Colonic mucosa (tissue), 4 donors: ENCODE results near the gene PRKACG. TPM values are rescaled to one million over a fixed set of nuclear protein-coding genes. Genes with fewer than 3 reads are reported as not detected.
"Not testable (repeated sequence)": the region's sequence is repeated elsewhere in the genome, so short reads cannot be mapped to it uniquely, and the experiment has no call there.

Experiments
- DNase-seq: peaks from one replicate; pipeline ENCODE4 v3.0.0-alpha.2; 2020
- H3K27ac ChIP-seq: fragments of 200-600 bp; one replicate; pipeline ENCODE4 v1.8.0; 2021
- H3K27me3 ChIP-seq: fragments of 200-600 bp; one replicate; pipeline ENCODE4 v1.8.0; 2021
- H3K36me3 ChIP-seq: fragments of 200-600 bp; one replicate; pipeline ENCODE4 v1.8.0; 2021
- H3K4me1 ChIP-seq: fragments of 200-600 bp; one replicate; pipeline ENCODE4 v1.8.0; 2021; ENCODE audit warnings: mild to moderate bottlenecking
- H3K4me3 ChIP-seq: fragments of 200-600 bp; one replicate; pipeline ENCODE4 v1.8.0; 2021
- H3K9ac ChIP-seq, 2 donors: one replicate each; pipeline ENCODE4 v1.7.0; 2013; ENCODE audit warnings: control low read depth in 2 of 2, low read depth in 2 of 2, low read length in 2 of 2
- H3K9me3 ChIP-seq: fragments of 200-600 bp; one replicate; pipeline ENCODE4 v1.8.0; 2021
- intact Hi-C: fragments of 100-400 bp; cut with DNase I; formaldehyde crosslinking; loops from one replicate; pipeline ENCODE4 v1.14.1; 2022
- total RNA-seq, 2 donors: library from RNA; stranded (reverse); fragmentation: NEBNext Ultra II Directional in 1 of 2; extraction: Animal tissue kit (Norgen Biotek cat#: 25700) in 1 of 2; gene quantifications; one replicate each; pipeline ENCODE4 v1.2.1, GENCODE V29; 2021
- TF ChIP-seq, protein P1 (sequence below): fragments of 200-600 bp; IDR thresholded peaks from one replicate; pipeline ENCODE4 v1.8.0; 2022; ENCODE audit warnings: antibody characterized with exemption, mild to moderate bottlenecking
- donor health status: healthy.
- donor health status: DM: no; HTN: no; CAD: no.
- donor health status: DM: no; HTN: no; CAD: no.

Gene PRKACG
- total RNA-seq, 2 donors from 2014 or later = not detected

DNA sequence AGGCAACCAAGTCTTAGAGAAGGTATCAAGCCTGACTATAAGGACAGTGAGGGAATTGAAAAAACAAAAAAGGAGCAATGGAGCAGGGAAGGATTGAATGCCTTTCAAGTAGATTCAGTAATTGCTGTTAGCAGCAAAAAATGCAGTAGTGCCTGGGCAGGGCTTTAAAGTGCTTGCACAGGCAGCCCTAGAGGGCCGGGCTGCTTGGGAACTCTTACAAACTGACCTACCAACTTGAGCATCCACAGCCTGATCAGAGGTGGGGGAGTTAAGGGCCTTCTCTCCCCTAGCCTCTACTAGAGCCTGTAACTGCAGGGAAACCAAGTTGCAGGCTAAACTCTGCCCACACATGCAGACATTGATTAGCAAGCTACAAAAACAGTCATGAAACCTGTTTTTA lies 41.1 kb upstream of the PRKACG start:
- Histone ChIP-seq H3K36me3 (no peaks in the 10 kb centered on the region), H3K9me3 (no peaks in the 10 kb centered on the region), H3K4me3 (no peak overlapping the region), H3K27ac (no peak overlapping the region), H3K9ac (no peak overlapping the region), H3K27me3 (no peaks in the 10 kb centered on the region), H3K4me1 (no peaks in the 10 kb centered on the region)
- intact Hi-C loops = loop anchor here (2.0 kb wide), 1 partner anchor 138 kb away; no protein-coding TSS in a partner anchor
- TF ChIP-seq, protein P1, sequence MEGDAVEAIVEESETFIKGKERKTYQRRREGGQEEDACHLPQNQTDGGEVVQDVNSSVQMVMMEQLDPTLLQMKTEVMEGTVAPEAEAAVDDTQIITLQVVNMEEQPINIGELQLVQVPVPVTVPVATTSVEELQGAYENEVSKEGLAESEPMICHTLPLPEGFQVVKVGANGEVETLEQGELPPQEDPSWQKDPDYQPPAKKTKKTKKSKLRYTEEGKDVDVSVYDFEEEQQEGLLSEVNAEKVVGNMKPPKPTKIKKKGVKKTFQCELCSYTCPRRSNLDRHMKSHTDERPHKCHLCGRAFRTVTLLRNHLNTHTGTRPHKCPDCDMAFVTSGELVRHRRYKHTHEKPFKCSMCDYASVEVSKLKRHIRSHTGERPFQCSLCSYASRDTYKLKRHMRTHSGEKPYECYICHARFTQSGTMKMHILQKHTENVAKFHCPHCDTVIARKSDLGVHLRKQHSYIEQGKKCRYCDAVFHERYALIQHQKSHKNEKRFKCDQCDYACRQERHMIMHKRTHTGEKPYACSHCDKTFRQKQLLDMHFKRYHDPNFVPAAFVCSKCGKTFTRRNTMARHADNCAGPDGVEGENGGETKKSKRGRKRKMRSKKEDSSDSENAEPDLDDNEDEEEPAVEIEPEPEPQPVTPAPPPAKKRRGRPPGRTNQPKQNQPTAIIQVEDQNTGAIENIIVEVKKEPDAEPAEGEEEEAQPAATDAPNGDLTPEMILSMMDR = no peak
- no peak for DNase-seq

DNA sequence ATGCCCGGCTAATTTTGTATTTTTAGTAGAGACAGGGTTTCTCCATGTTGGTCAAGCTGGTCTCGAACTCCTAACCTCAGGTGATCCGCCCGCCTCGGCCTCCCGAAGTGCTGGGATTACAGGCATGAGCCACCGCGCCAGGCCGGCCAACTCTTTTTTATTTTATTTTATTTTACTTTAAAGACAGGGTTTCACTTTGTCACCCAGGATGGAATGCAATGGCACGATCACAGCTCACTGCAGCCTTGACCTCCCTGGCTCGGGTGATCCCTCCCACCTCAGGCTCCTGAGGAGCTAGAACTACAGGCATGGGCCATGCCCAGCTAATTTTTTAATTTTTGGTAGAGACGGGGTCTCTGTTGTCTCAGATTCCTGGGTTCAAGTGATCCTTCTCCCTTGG lies 37.0 kb upstream of the PRKACG start:
- H3K4me1 ChIP-seq, H3K9ac ChIP-seq, H3K27me3 ChIP-seq, DNase-seq, intact Hi-C loops, H3K4me3 ChIP-seq, H3K36me3 ChIP-seq, H3K27ac ChIP-seq, H3K9me3 ChIP-seq: not testable (repeated sequence)

- H3K36me3 ChIP-seq = no peaks in the 10 kb centered on the region
- no peaks in the 10 kb centered on the region for H3K4me1 ChIP-seq
- TF ChIP-seq, protein P1 = no peak
- H3K27ac ChIP-seq = no peak overlapping the region
- H3K9ac ChIP-seq = no peak overlapping the region
- intact Hi-C loops = no loop called here
- H3K4me3 ChIP-seq = no peak overlapping the region
- H3K9me3 ChIP-seq = no peaks in the 10 kb centered on the region
- H3K27me3 ChIP-seq = no peaks in the 10 kb centered on the region
- no peak for DNase-seq
These were observed 35.2 kb upstream of the PRKACG start for GRCh38 chr9:69049094-69049493.

DNA sequence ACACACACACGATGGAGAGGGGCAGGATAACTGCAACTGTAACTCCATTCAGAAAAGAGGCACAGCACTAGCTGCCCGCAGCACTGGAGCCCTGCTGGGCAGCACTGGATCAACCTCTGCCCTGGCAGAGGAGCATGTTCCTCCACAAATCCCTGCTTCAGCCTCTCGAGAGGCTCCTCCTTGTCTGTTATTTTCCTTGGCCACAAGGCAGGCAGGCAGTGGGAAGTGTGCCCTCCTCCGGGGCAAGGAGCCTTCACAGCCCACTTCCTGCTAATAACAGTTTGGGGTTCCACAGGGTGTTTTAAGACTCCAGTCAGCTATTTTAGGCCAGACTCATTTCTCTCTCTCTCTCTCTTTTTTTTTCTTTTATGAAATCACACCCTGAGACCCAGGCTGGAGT lies 33.5 kb upstream of the PRKACG start:
- H3K9ac ChIP-seq = no peak overlapping the region
- no peaks in the 10 kb centered on the region for H3K27me3 ChIP-seq
- intact Hi-C loops = no loop called here
- no peaks in the 10 kb centered on the region for H3K9me3 ChIP-seq
- no peak overlapping the region for H3K27ac ChIP-seq
- no peak for DNase-seq
- H3K4me3 ChIP-seq = no peak overlapping the region
- TF ChIP-seq, protein P1 = no peak
- no peaks in the 10 kb centered on the region for H3K36me3 ChIP-seq
- no peaks in the 10 kb centered on the region for H3K4me1 ChIP-seq

DNA sequence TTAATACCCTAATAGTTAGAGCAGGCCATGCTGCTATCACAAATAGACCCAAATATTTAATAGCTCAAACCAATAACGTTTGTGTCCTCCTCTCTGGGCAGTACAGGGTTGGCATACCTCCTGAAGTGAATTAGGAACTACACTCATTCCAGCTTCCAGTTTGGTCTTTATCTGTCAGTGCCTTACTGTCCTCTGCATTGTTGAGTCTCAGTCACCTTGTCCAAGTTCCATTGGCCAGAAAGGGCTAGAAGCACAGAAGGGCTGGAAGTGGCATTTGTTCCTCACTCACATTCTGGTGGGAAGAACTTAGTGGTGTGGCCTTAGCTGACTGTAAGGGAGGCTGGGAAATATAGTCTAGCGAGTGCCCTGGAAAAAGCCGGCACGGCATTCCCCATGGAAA lies 32.8 kb upstream of the PRKACG start:
- Histone ChIP-seq H3K9me3 (no peaks in the 10 kb centered on the region), H3K4me3 (no peak overlapping the region), H3K36me3 (no peaks in the 10 kb centered on the region), H3K27ac (no peak overlapping the region), H3K9ac (peak overlapping the region in 1 of 2 donors; percentile 12), H3K4me1 (no peaks in the 10 kb centered on the region), H3K27me3 (no peaks in the 10 kb centered on the region)
- intact Hi-C loops = no loop called here
- TF ChIP-seq, protein P1 = no peak
- no peak for DNase-seq

- H3K36me3 ChIP-seq = no peaks in the 10 kb centered on the region
- no peaks in the 10 kb centered on the region for H3K27me3 ChIP-seq
- intact Hi-C loops = no loop called here
- no peak overlapping the region for H3K4me3 ChIP-seq
- H3K4me1 ChIP-seq = no peaks in the 10 kb centered on the region
- H3K27ac ChIP-seq = no peak overlapping the region
- H3K9me3 ChIP-seq = no peaks in the 10 kb centered on the region
- TF ChIP-seq, protein P1 = no peak
- no peak overlapping the region for H3K9ac ChIP-seq
- no peak for DNase-seq
These were observed 31.9 kb upstream of the PRKACG start for GRCh38 chr9:69045821-69046220.
